Astrocyte (in vitro differentiated cells and primary cell): ENCODE results near the gene PTOV1. TPM values are rescaled to one million over a fixed set of nuclear protein-coding genes. Genes with fewer than 3 reads are reported as not detected.

Source experiments
- DNase-seq: peaks from one replicate; pipeline ENCODE4 v3.0.0-alpha.2; 2010; ENCODE audit warnings: low read depth
- FAIRE-seq: peaks from 2 replicates; lab custom pipeline; 2011; peaks lifted over from hg19 to GRCh38; lab: Jason Lieb, UNC
- H2AFZ ChIP-seq: 2 replicates; pipeline ENCODE4 v1.6.0; 2012; ENCODE audit warnings: low read depth, low read length, inconsistent platforms
- H3K27ac ChIP-seq: 2 replicates; pipeline ENCODE4 v1.5.1; 2011; ENCODE audit warnings: low read depth, low read length, inconsistent platforms
- H3K27me3 ChIP-seq: 2 replicates; pipeline ENCODE4 v1.6.0; 2011; ENCODE audit warnings: low read length, inconsistent platforms; ENCODE audit not compliant: insufficient read depth
- H3K36me3 ChIP-seq: 2 replicates; pipeline ENCODE4 v1.5.1; 2011; ENCODE audit warnings: low read length, inconsistent platforms; ENCODE audit not compliant: insufficient read depth
- H3K4me1 ChIP-seq: 2 replicates; pipeline ENCODE4 v1.5.1; 2011; ENCODE audit warnings: low read length, inconsistent platforms; ENCODE audit not compliant: insufficient read depth
- H3K4me2 ChIP-seq: 2 replicates; pipeline ENCODE4 v1.6.0; 2012; ENCODE audit warnings: low read length, inconsistent platforms
- H3K4me3 ChIP-seq: 2 replicates; pipeline ENCODE4 v1.5.1; 2011; ENCODE audit warnings: low read depth, mild to moderate bottlenecking, low read length, inconsistent platforms; ENCODE audit not compliant: insufficient read depth
- H3K79me2 ChIP-seq: 2 replicates; pipeline ENCODE4 v1.6.0; 2012; ENCODE audit warnings: mild to moderate bottlenecking, low read length, inconsistent platforms; ENCODE audit not compliant: insufficient read depth
- H3K9ac ChIP-seq: 2 replicates; pipeline ENCODE4 v1.6.0; 2012; ENCODE audit warnings: mild to moderate bottlenecking, low read length, inconsistent platforms
- H3K9me3 ChIP-seq: 2 replicates; pipeline ENCODE4 v1.5.1; 2012; ENCODE audit warnings: low read depth, mild to moderate bottlenecking, low read length, inconsistent platforms; ENCODE audit not compliant: insufficient read depth
- H4K20me1 ChIP-seq: 2 replicates; pipeline ENCODE4 v1.6.0; 2012; ENCODE audit warnings: low read length, inconsistent platforms; ENCODE audit not compliant: insufficient read depth
- H3K27ac Mint-ChIP-seq: one replicate; pipeline ENCODE4 v1.8.0; 2021; ENCODE audit warnings: mild to moderate bottlenecking, mixed read lengths; ENCODE audit not compliant: unreplicated experiment
- H3K27me3 Mint-ChIP-seq: one replicate; pipeline ENCODE4 v1.8.0; 2021; ENCODE audit warnings: low read depth, mixed read lengths; ENCODE audit not compliant: unreplicated experiment
- H3K36me3 Mint-ChIP-seq: one replicate; pipeline ENCODE4 v1.8.0; 2021; ENCODE audit warnings: low read depth, mixed read lengths; ENCODE audit not compliant: unreplicated experiment
- H3K4me1 Mint-ChIP-seq: one replicate; pipeline ENCODE4 v1.8.0; 2021; ENCODE audit warnings: low read depth, mixed read lengths; ENCODE audit not compliant: unreplicated experiment
- H3K4me3 Mint-ChIP-seq: one replicate; pipeline ENCODE4 v1.8.0; 2021; ENCODE audit warnings: mild to moderate bottlenecking, moderate library complexity, mixed read lengths; ENCODE audit not compliant: unreplicated experiment
- H3K9me3 Mint-ChIP-seq: one replicate; pipeline ENCODE4 v1.8.0; 2021; ENCODE audit warnings: mild to moderate bottlenecking, mixed read lengths; ENCODE audit not compliant: unreplicated experiment
- CTCF ChIP-seq: IDR thresholded peaks from 2 replicates; pipeline ENCODE4 v1.5.1; 2011; ENCODE audit warnings: low read depth, mild to moderate bottlenecking, inconsistent platforms, low read length, moderate library complexity; ENCODE audit not compliant: insufficient read depth
- EZH2 ChIP-seq: IDR thresholded peaks from 2 replicates; pipeline ENCODE4 v1.6.1; 2012; ENCODE audit warnings: mild to moderate bottlenecking, low read length, inconsistent platforms; ENCODE audit not compliant: insufficient read depth
- total RNA-seq: library from RNA; stranded (reverse); gene quantifications from 2 replicates; pipeline ENCODE4 v1.2.1, GENCODE V29; 2021

Gene PTOV1
- total RNA-seq, 1 donor from 2014 or later: 162 TPM

DNA sequence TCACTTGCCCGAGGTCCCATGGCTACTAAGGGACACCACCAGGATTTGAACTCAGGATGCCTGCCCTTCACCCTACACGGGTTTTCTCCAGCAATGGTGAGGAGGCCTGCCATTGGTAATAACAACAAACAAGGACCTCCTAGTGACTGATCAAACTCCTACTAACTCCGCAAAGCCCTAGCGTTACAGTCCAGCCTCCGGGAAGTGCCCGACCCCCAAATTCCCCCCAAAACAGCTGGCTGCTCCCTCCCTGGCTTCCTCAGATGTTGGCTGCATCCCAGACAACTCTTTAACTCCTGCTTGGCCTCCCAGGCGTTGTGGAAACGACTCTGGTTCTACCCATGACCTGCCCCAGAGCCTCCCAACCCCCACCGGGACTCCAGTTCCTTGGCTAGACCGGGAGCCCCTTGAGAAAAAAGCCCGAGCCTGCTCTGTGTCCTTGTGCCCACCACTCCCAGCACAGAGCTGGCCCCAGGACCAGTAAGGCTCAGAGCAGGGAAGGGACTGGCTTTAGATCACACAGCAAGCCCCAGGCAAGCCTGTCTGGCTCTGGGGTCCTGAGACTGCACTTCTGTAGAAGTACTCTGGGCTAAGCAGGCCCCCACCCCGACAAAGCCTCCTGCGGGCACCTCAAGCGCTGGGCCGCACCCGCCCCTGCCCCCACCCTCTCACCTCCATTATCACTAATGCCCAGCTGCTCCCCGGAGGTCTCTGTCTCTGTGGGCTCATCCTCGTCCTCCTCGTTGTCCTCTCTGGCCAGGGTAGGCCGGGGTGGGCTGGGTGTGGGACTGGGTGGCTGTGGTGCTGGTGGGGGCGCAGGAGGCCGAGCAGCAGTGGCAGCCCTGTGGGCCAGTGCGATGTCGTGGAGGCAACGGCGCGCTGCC lies 21.5 kb downstream of the PTOV1 start:
- FAIRE-seq (no peak), DNase-seq (no peak)
- no peaks in the 10 kb centered on the region for H3K27me3 Mint-ChIP-seq
- Histone ChIP-seq H3K4me2 (no peak overlapping the region), H3K27ac (no peak overlapping the region), H3K4me1 (peaks cover 30% of the 10 kb centered on the region), H4K20me1 (no peaks in the 10 kb centered on the region), H3K79me2 (peaks cover 52% of the 10 kb centered on the region), H3K27me3 (no peaks in the 10 kb centered on the region), H2AFZ (no peak overlapping the region), H3K4me3 (no peak overlapping the region), H3K9me3 (no peaks in the 10 kb centered on the region), H3K9ac (no peak overlapping the region), H3K36me3 (peaks cover 4% of the 10 kb centered on the region)
- TF ChIP-seq EZH2: no peak
- no peak for TF ChIP-seq CTCF
- H3K4me1 Mint-ChIP-seq: peaks cover 6% of the 10 kb centered on the region
- peak overlapping the region; percentile 34 for H3K27ac Mint-ChIP-seq
- peaks cover 14% of the 10 kb centered on the region for H3K36me3 Mint-ChIP-seq
- H3K4me3 Mint-ChIP-seq: peak overlapping the region; percentile 60
- H3K9me3 Mint-ChIP-seq: no peaks in the 10 kb centered on the region

DNA sequence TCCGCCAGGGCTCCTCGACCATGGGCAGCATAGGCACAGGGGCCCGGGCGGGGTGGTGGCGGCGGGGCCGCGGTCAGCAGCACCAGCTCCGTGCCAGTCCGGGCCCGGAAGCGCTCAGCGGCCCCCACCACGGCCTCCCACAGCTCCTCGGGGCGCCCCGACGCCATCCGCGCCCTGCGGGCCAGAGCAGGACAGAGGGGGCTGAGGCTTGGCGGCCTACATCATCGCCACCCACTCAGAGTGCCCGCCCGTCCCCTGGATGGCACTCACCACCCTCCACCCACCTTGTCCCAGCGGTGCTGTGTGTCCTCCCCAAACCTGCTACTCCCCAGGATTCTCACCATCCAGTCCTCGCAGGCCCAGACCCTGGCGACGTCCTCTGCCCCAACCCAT lies 22.2 kb downstream of the PTOV1 start:
- FAIRE-seq (no peak), DNase-seq (no peak)
- Histone ChIP-seq H3K27me3 (no peaks in the 10 kb centered on the region), H3K9me3 (no peaks in the 10 kb centered on the region), H3K4me1 (peaks cover 29% of the 10 kb centered on the region), H3K9ac (no peak overlapping the region), H3K36me3 (peaks cover 4% of the 10 kb centered on the region), H3K4me2 (no peak overlapping the region), H3K27ac (no peak overlapping the region), H3K4me3 (no peak overlapping the region), H2AFZ (no peak overlapping the region), H3K79me2 (peaks cover 54% of the 10 kb centered on the region), H4K20me1 (no peaks in the 10 kb centered on the region)
- Mint-ChIP-seq H3K4me3 (no peak overlapping the region), H3K27me3 (no peaks in the 10 kb centered on the region), H3K36me3 (peaks cover 13% of the 10 kb centered on the region), H3K27ac (no peak overlapping the region), H3K4me1 (peaks cover 6% of the 10 kb centered on the region), H3K9me3 (no peaks in the 10 kb centered on the region)
- TF ChIP-seq EZH2 (no peak), CTCF (no peak)

GRCh38 chr19:49873834-49874233 lies 22.9 kb downstream of the PTOV1 start:
- peaks cover 61% of the 10 kb centered on the region for H3K79me2 ChIP-seq
- no peaks in the 10 kb centered on the region for H3K27me3 ChIP-seq
- no peak overlapping the region for H3K9ac ChIP-seq
- no peak for DNase-seq
- H3K4me3 Mint-ChIP-seq: peak overlapping the region; percentile 62
- H3K27ac ChIP-seq: no peak overlapping the region
- TF ChIP-seq EZH2 (no peak), CTCF (no peak)
- peaks cover 6% of the 10 kb centered on the region for H3K4me1 Mint-ChIP-seq
- H4K20me1 ChIP-seq: peaks cover 4% of the 10 kb centered on the region
- H3K36me3 ChIP-seq: peaks cover 4% of the 10 kb centered on the region
- no peak overlapping the region for H2AFZ ChIP-seq
- FAIRE-seq: no peak
- peak overlapping the region; percentile 38 for H3K27ac Mint-ChIP-seq
- no peak overlapping the region for H3K4me3 ChIP-seq
- H3K4me2 ChIP-seq: no peak overlapping the region
- H3K9me3 ChIP-seq: no peaks in the 10 kb centered on the region
- no peaks in the 10 kb centered on the region for H3K9me3 Mint-ChIP-seq
- H3K36me3 Mint-ChIP-seq: peaks cover 13% of the 10 kb centered on the region
- peaks cover 32% of the 10 kb centered on the region for H3K4me1 ChIP-seq
- no peaks in the 10 kb centered on the region for H3K27me3 Mint-ChIP-seq
